Measurements from ENCODE around the gene BBX. TPM values are rescaled to one million over a fixed set of nuclear protein-coding genes. Genes with fewer than 3 reads are reported as not detected.
A peak's percentile ranks its signal among the peaks of the same experiment; 100 is the strongest.

The BBX gene
- total RNA-seq, 1 donor from 2014 or later, result 51.6 TPM

- no peak for TF ChIP-seq CTCF (conservative IDR thresholded peaks at IDR 0.05)
Observed at GRCh38 chr3:107797586-107797985, 274.8 kb downstream of the BBX start.

GRCh38 chr3:107798381-107798780 lies 275.6 kb downstream of the BBX start:
- TF ChIP-seq CTCF (conservative IDR thresholded peaks at IDR 0.05), result no peak
- Mint-ChIP-seq H3K36me3 (ENCODE audit: low read depth) (peaks cover 26% of the 10 kb centered on the region), H3K4me1 (peaks cover 55% of the 10 kb centered on the region), H3K9me3 (no peaks in the 10 kb centered on the region), H3K4me3 (no peak overlapping the region), H3K27ac (ENCODE audit: unreplicated experiment) (no peak overlapping the region), H3K27me3 (ENCODE audit: low read depth) (no peaks in the 10 kb centered on the region)
- no peak for DNase-seq (ENCODE audit: low read depth, low spot score)

More at GRCh38 chr3:107797586-107797985, 274.8 kb downstream of the BBX start:
- DNase-seq (ENCODE audit: low read depth, low spot score), result no peak
- Mint-ChIP-seq H3K36me3 (ENCODE audit: low read depth) (peaks cover 26% of the 10 kb centered on the region), H3K27me3 (ENCODE audit: low read depth) (no peaks in the 10 kb centered on the region), H3K4me3 (no peak overlapping the region), H3K4me1 (peaks cover 51% of the 10 kb centered on the region), H3K27ac (ENCODE audit: unreplicated experiment) (no peak overlapping the region), H3K9me3 (no peaks in the 10 kb centered on the region)

GRCh38 chr3:107800710-107801109 lies 277.9 kb downstream of the BBX start:
- Mint-ChIP-seq H3K27ac (ENCODE audit: unreplicated experiment) (peak overlapping the region; percentile 98), H3K4me3 (peak overlapping the region; percentile 77), H3K27me3 (ENCODE audit: low read depth) (no peaks in the 10 kb centered on the region), H3K9me3 (no peaks in the 10 kb centered on the region), H3K4me1 (peaks cover 69% of the 10 kb centered on the region), H3K36me3 (ENCODE audit: low read depth) (peaks cover 25% of the 10 kb centered on the region)
- no peak for TF ChIP-seq CTCF (conservative IDR thresholded peaks at IDR 0.05)
- DNase-seq (ENCODE audit: low read depth, low spot score), result peak; percentile 35

GRCh38 chr3:107803170-107803569 lies 280.4 kb downstream of the BBX start:
- H3K36me3 Mint-ChIP-seq (ENCODE audit: low read depth), result peaks cover 23% of the 10 kb centered on the region
- DNase-seq (ENCODE audit: low read depth, low spot score), result no peak
- peaks cover 58% of the 10 kb centered on the region for H3K4me1 Mint-ChIP-seq
- TF ChIP-seq CTCF (conservative IDR thresholded peaks at IDR 0.05), result no peak
- H3K9me3 Mint-ChIP-seq, result no peaks in the 10 kb centered on the region
- no peak overlapping the region for H3K4me3 Mint-ChIP-seq
- H3K27me3 Mint-ChIP-seq (ENCODE audit: low read depth), result no peaks in the 10 kb centered on the region
- H3K27ac Mint-ChIP-seq (ENCODE audit: unreplicated experiment), result no peak overlapping the region

- H3K9me3 Mint-ChIP-seq, result no peaks in the 10 kb centered on the region
- H3K27ac Mint-ChIP-seq (ENCODE audit: unreplicated experiment), result no peak overlapping the region
- H3K27me3 Mint-ChIP-seq (ENCODE audit: low read depth), result no peaks in the 10 kb centered on the region
- peaks cover 15% of the 10 kb centered on the region for H3K36me3 Mint-ChIP-seq (ENCODE audit: low read depth)
- no peak for TF ChIP-seq CTCF (conservative IDR thresholded peaks at IDR 0.05)
- DNase-seq (ENCODE audit: low read depth, low spot score), result no peak
- H3K4me1 Mint-ChIP-seq, result peaks cover 51% of the 10 kb centered on the region
- H3K4me3 Mint-ChIP-seq, result no peak overlapping the region
Observed at GRCh38 chr3:107806021-107806420, 283.3 kb downstream of the BBX start.

- peaks cover 17% of the 10 kb centered on the region for H3K36me3 Mint-ChIP-seq (ENCODE audit: low read depth)
- H3K27me3 Mint-ChIP-seq (ENCODE audit: low read depth), result no peaks in the 10 kb centered on the region
- TF ChIP-seq CTCF (conservative IDR thresholded peaks at IDR 0.05), result no peak
- no peak overlapping the region for H3K4me3 Mint-ChIP-seq
- H3K27ac Mint-ChIP-seq (ENCODE audit: unreplicated experiment), result no peak overlapping the region
- no peak for DNase-seq (ENCODE audit: low read depth, low spot score)
- no peaks in the 10 kb centered on the region for H3K9me3 Mint-ChIP-seq
- peaks cover 45% of the 10 kb centered on the region for H3K4me1 Mint-ChIP-seq
Observed at GRCh38 chr3:107806536-107806935, 283.8 kb downstream of the BBX start.
